AG04450 (cell line): ENCODE results near the gene ANXA4. TPM values are rescaled to one million over a fixed set of nuclear protein-coding genes. Genes with fewer than 3 reads are reported as not detected.
"Not testable (repeated sequence)": the region's sequence is repeated elsewhere in the genome, so short reads cannot be mapped to it uniquely, and the experiment has no call there.

ENCODE experiments used
- CTCF ChIA-PET: fragments of 300-600, 350-600 bp; formaldehyde crosslinking; extraction: SDS; loops from one replicate; lab custom pipeline; 2022; ENCODE audit warnings: antibody characterized with exemption, inconsistent platforms; lab: Charles Lee
- POLR2A ChIA-PET: fragments of 350-600 bp; formaldehyde crosslinking; extraction: SDS; loops from one replicate; lab custom pipeline; 2021; ENCODE audit warnings: antibody characterized with exemption, inconsistent platforms; lab: Yijun Ruan, JAX
- DNase-seq: peaks from one replicate; pipeline ENCODE4 v3.0.0-alpha.2; 2011; ENCODE audit warnings: low read depth, low spot score
- H3K27ac ChIP-seq: one replicate; pipeline ENCODE4 v1.5.1; 2012; ENCODE audit warnings: low read depth, low read length, control low read depth
- H3K27me3 ChIP-seq: one replicate; pipeline ENCODE4 v1.6.0; 2012; ENCODE audit warnings: low read length; ENCODE audit not compliant: control insufficient read depth, insufficient read depth
- H3K4me3 ChIP-seq: 2 replicates; pipeline ENCODE4 v1.5.1; 2011; ENCODE audit warnings: mild to moderate bottlenecking, low read depth, low read length, control low read depth
- H3K9me3 ChIP-seq: 2 replicates; pipeline ENCODE4 v1.5.1; 2012; ENCODE audit warnings: low read length; ENCODE audit not compliant: control insufficient read depth, insufficient read depth
- CTCF ChIP-seq: IDR thresholded peaks from 2 replicates; pipeline ENCODE4 v1.5.1; 2011; ENCODE audit warnings: low read depth, low read length, control low read depth, inconsistent platforms
- polyA plus RNA-seq: library from polyadenylated mRNA; depleted of rRNA; stranded (reverse); fragments of >200 nt; gene quantifications from 2 replicates; pipeline ENCODE4 v1.2.3, GENCODE V29; 2011

The ANXA4 gene
- polyA plus RNA-seq, 1 experiment = 105 TPM

GRCh38 chr2:69829256-69830044 lies 87.5 kb downstream of the ANXA4 start, which contains the start of gene GMCL1:
GMCL1 (plus strand) TSS chr2:69829660; CDS start chr2:69829893, 233 bp downstream.
- peak; percentile 89 for DNase-seq
- H3K4me3 ChIP-seq = peak within 1 kb of the TSS; percentile 85
- H3K27ac ChIP-seq = peak within 1 kb of the TSS; percentile 95
- no peaks in the 10 kb centered on the region for H3K27me3 ChIP-seq
- H3K9me3 ChIP-seq = no peaks in the 10 kb centered on the region; the same call in 1 of the 2 replicates
- ChIA-PET POLR2A (no interaction called here), CTCF (interaction anchor here (0.7 to 5.0 kb wide), 4 partner anchors 12 to 106 kb away, joined by 3 to 34 read pairs (median 6); no protein-coding TSS in a partner anchor)
- TF ChIP-seq CTCF = no peak

GRCh38 chr2:69830045-69830905 lies 88.3 kb downstream of the ANXA4 start:
- no peak for TF ChIP-seq CTCF

GRCh38 chr2:69830906-69831241 lies 88.9 kb downstream of the ANXA4 start:
- H3K27me3 ChIP-seq, H3K9me3 ChIP-seq, POLR2A ChIA-PET, DNase-seq, H3K27ac ChIP-seq: not testable (repeated sequence)
- CTCF ChIA-PET = interaction anchor here (1.6 kb wide), 1 partner anchor 107 kb away, joined by 6 read pairs; no protein-coding TSS in a partner anchor
- peak overlapping the region; percentile 85 for H3K4me3 ChIP-seq

More at GRCh38 chr2:69830045-69830905, 88.3 kb downstream of the ANXA4 start:
- no peak for DNase-seq
- Histone ChIP-seq H3K9me3 (no peaks in the 10 kb centered on the region; the same call in 1 of the 2 replicates), H3K27ac (no peak overlapping the region), H3K4me3 (peak overlapping the region; percentile 85), H3K27me3 (no peaks in the 10 kb centered on the region)
- ChIA-PET CTCF (interaction anchor here (0.6 to 1.6 kb wide), 2 partner anchors 107 to 920 kb away, joined by 3 to 6 read pairs; no protein-coding TSS in a partner anchor), POLR2A (no interaction called here)

GRCh38 chr2:69831354-69831905 lies 89.5 kb downstream of the ANXA4 start:
- POLR2A ChIA-PET = no interaction called here
- Histone ChIP-seq H3K27me3 (no peaks in the 10 kb centered on the region), H3K27ac (no peak overlapping the region), H3K4me3 (no peak overlapping the region), H3K9me3 (no peaks in the 10 kb centered on the region; the same call in 1 of the 2 replicates)
- CTCF ChIA-PET = interaction anchor here (1.6 kb wide), 1 partner anchor 108 kb away, joined by 6 read pairs; no protein-coding TSS in a partner anchor
- DNase-seq = no peak
- TF ChIP-seq CTCF = no peak

- Histone ChIP-seq H3K4me3 (no peak overlapping the region), H3K27me3 (no peaks in the 10 kb centered on the region), H3K27ac (no peak overlapping the region), H3K9me3 (no peaks in the 10 kb centered on the region; the same call in 1 of the 2 replicates)
- no peak for TF ChIP-seq CTCF
- ChIA-PET CTCF (interaction anchor here (1.1 kb wide), 1 partner anchor 114 kb away, joined by 3 read pairs; no protein-coding TSS in a partner anchor), POLR2A (no interaction called here)
- DNase-seq = no peak
Measured at GRCh38 chr2:69833752-69834151, 91.8 kb downstream of the ANXA4 start.
